Amygdala (tissue), 56 donors: ENCODE measurements around the gene PSMB10.
"Not testable (repeated sequence)": the region's sequence is repeated elsewhere in the genome, so short reads cannot be mapped to it uniquely, and the experiment has no call there.

Experiments
- DNase-seq, 56 donors: peaks; one replicate each; lab custom pipeline; 2025; lab: John Stamatoyannopoulos, UW

PSMB10 gene

DNA sequence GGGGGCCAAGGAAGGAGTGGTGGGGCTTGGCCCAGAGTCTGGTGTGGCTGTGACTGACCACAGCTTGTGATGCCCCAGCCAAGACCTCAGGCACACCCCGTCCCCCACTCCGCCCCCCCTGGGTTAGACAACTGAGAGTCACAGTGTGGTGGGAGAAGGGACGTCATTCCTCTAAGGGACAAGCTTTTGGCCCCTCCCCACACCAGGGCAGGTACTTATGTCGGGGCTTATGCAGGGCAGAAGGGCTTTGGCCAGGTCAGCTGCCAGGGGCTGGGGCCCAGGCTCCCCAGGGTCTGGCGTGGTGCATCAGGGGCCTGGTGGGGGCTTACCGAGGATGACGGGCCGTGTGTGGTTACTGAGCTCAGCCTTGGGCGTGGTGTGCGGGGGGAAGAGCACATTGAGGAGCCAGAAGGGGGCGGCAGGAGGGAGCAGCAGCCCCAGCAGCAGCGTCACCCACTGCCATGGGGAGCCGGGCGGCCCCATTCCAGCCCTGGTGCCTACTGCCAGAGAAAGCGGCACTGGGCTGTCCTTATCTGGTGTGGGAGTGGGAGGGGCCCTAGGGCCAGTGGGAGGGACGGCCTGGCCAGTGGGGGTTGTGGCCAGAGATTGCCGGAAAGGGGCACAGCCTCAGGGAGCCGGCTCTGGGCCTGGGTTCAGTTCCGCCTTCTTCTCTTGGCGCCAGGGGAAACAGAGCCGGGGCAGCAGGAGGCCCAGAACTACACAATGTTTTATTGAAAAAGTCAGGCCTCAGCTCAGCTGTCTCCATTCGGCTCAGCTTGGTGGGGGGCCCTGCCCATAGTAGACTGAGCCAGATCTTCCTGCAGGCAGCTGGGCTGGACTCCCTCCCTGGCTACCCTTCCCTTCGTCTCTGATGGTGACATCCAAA, 7.2 kb upstream of the PSMB10 start, which contains the start of gene LCAT:
Gene LCAT (minus strand): TSS at position 502 of the 886 bp plus-strand sequence. CDS start 19 bp downstream, at position 483.
- peak in 53 of 56 donors; percentile 27 to 95 (median 75) for DNase-seq

DNA sequence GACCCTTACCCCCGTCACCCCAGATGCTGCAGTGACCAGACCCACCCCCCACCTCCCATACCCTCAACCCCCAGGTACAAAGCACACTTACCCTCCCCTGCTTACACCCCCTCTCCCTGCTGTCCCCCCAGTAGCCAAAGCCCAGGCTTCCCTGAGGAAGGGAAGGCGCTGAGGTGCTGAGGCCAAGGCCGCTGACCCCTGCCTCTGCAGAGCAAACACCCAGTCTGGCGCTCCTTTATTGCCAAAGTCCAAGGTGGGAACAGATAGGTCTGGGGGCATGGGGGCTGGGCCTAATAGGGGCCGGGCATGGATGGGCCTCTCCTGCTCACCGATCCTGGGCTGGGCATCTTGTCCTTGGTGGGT, 6.6 kb upstream of the PSMB10 start:
- DNase-seq, result no peak

DNA sequence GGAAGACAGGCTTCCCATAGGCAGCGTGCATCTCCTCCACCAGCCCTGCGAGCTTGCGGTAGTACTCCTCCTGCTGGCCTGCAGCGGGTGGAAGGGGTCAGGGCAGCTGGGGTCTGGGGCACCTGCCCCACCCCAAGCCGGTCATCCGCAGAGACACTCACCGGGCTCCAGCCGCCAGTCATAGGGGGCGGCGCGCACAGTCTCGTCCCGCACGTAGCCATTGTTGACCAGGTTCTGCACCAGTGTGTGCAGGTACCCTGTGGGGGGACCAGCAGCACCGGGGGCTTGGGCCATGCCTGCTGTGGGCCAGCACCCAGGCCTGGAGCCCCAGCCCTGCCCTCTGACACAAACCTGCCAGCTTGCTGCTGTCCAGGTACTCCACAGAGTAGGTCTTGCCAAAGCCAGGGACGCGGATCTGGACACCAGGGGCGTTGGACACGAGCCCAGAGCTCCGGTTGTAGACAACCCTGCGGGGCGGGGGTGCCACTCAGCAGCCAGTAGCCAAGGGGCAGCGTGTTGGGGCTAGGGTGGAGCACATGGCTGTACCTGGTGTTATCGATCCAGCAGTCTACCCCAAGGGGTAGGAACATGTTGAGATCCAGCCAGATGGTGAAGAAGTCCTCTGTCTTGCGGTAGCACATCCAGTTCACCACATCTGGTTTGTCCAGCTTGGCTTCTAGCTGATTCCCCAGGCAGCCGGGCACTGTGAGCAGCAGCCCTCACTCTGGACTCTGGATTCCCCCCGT, 6.0 kb upstream of the PSMB10 start:
- peak in 2 of 56 donors; percentile 33 to 39 for DNase-seq

DNA sequence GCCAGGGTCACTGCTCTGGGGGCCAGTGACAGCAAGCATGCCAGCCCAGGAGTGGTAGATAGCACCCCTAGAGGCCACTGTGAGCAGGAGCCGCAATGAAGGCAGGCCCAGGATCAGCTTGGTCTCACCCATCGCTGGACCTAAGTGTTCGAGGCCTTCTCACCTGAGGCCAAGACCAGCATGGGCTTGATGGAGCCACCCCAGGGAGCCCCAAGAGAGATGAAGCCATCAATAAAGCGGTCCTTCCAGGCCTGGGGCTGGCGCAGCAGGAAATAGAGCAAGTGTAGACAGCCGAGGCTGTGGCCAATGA, 5.5 kb upstream of the PSMB10 start:
- peak in 18 of 56 donors; percentile 9 to 38 (median 23) for DNase-seq

GRCh38 chr16:67941469-67942199, 5.0 kb upstream of the PSMB10 start:
- no peak for DNase-seq

DNA sequence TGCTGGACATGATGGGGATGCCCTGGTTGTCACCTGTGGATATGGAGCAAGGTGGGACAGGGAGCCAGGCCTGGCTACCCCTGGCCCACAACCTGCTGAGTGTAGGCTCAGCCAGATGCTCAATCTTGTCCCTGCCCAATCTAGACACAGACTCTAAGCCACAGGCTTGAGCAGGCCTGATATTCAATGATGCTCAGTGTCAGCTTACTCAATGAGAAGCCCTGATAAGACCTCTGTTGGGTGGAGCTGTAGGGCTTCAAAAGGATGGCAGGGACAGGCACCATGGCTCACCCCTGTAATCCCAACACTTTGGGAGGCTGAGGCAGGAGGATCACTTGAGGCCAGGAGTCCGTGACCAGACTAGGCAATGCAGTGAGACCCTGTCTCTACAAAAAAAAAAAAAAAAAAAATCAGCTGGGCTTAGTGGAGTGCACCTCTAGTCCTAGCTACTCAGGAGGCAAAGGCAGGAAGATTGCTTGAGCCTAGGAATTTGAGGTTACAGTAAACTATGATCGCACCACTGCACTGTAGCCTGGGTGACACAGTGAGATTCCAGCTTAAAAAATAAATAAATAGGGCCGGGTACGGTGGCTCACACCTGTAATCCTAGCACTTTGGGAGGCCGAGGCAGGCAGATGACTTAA, 3.9 kb upstream of the PSMB10 start:
- no peak for DNase-seq

- peak in 1 of 56 donors; percentile 48 for DNase-seq
Measured at GRCh38 chr16:67939507-67940445, 3.1 kb upstream of the PSMB10 start.

GRCh38 chr16:67937713-67938112, 1.1 kb upstream of the PSMB10 start:
- DNase-seq, result not testable (repeated sequence)

- peak in 6 of 56 donors; percentile 19 to 53 (median 34) for DNase-seq
Measured at GRCh38 chr16:67936880-67937605, 393 bp upstream of the PSMB10 start.

DNA sequence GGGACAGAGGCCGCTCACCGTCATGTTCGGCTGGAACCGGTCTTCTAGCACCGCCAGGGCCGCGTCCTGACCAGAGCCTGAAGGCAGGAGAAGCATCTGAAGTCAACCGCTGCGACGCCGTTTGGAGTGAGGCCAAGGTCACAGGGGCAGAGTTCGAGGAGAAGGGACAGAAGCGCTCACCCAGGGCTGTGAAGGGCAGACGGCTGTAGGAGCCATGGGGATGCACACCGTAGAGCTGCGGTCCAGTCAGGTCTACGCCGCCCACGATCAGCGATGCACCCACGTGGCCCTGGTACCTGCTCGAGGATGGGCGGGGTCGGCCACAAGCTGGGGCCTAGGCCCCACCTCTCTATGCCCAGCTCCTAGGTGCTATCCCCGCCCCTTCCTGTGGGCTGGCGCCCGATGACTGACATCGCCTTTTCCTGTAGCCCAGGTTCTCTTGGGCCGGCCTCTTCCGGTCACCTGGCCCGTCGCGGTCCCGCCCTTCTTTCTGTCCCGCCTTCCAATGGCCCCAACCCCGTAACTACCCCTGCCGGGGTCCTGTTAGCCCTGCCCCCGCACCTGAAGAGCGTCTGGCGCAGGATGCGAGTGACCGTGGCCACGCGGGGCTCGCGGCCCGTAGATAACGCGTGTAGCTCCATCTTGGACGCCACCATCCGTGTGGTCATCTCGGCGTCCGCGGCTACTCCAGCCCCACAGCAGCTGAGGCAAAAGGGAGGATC, 1.1 kb downstream of the PSMB10 start:
- peak; percentile 28 to 98 (median 92) for DNase-seq

DNA sequence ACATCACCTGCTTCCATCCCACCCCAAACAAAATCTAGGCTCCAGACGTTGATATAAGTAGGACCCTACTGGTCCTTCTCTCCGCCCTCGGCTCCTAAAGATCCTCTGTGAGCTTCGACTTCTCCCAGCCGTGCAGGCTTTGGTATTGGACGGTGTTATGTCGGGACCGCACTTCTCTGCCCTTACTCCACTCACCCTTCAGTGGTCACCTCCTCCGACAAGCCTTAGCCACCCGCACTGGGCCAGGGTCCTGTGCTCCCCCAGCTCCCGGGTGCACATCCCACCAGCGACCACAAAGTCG, 1.6 kb downstream of the PSMB10 start:
- peak in 1 of 56 donors; percentile 51 for DNase-seq

DNA sequence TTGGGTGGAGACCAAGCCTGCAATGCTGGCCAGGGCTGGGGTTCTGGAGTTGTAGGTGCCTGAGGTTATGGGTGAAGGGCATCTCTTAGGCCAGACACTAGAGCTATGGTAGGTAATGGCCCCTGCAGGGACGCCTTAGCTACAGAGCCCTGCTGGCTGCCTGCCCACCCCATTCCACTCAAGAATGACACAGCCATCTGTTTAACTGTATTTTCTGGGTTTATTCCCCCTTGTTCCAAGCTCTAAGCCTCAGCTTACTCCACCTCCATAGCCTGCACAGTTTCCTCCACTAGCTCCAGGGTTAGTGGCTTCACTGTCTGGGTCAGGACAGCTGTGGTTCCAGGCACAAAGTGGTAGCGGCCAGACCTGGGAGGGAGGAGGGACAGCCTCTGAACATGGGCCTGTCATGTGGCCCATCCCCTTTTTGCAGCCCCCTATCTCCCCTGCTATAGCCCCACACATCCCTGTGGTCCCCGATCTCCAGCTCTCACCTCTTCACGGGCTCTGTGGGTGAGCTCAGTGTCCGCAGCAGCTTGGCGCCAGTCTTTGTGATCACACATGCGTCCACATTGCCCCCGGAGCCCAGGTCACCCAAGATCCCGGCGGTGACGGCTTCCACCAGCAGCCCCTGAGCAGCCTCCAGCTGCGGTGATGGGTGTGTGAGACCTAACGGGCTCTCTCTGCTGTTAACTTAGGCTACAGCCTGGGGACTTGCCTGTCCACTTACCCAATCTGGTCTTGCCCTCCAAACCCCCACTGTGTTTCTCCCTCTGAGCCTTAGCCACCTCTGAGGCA, 2.1 kb downstream of the PSMB10 start:
- DNase-seq, result peak in 4 of 56 donors; percentile 17 to 43 (median 32)

DNA sequence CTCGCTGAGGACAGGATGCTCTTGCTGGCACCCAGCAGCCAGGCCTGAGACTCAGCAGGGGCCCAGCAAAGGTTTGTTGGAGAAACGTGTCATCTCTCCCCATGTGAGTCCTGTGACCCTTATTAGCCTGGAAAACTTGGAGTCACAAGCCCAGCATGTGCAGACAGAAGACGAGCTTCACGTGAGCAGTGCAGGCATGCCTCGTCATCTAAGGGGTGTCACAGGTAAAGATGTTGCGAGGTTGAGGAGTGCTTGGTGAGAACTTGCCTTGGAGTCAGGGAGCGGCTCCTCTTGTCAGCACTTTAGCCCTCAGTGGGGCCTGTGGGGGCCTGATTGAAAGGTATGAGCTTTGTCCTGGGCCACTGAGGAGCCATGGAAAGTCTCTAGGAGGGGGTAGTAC, 2.8 kb downstream of the PSMB10 start:
- no peak for DNase-seq

DNA sequence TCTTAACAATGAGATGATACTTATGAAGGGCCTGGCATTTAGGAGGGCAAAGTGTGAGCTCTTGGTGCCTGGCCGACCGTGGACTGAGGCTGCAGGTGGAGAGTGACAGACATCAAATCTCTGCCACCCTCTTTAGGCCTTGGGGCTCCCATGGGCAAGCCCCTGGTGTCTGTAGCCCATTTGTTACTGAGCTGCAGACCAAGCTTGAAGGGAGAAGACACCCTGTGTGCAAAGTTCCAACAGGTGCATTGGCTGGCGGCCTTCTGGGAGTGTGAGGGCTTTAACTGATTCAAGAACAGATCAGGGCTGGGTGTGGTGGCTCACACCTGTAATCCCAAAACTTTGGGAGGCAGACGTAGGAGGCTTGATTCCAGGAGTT, 4.2 kb downstream of the PSMB10 start:
- no peak for DNase-seq

GRCh38 chr16:67931712-67932461, 4.8 kb downstream of the PSMB10 start, which contains the start of gene CTRL:
CTRL (minus strand) TSS chr16:67931862; CDS start chr16:67931852, 10 bp downstream.
- no peak for DNase-seq

GRCh38 chr16:67930678-67931211, 5.9 kb downstream of the PSMB10 start:
- no peak for DNase-seq
